ENCODE measurements around the gene CARS2. TPM values are rescaled to one million over a fixed set of nuclear protein-coding genes. Genes with fewer than 3 reads are reported as not detected.

Gene CARS2
- total RNA-seq, 6 experiments from 2014 or later, result 22.0 to 53.2 (median 27.3) TPM

DNA sequence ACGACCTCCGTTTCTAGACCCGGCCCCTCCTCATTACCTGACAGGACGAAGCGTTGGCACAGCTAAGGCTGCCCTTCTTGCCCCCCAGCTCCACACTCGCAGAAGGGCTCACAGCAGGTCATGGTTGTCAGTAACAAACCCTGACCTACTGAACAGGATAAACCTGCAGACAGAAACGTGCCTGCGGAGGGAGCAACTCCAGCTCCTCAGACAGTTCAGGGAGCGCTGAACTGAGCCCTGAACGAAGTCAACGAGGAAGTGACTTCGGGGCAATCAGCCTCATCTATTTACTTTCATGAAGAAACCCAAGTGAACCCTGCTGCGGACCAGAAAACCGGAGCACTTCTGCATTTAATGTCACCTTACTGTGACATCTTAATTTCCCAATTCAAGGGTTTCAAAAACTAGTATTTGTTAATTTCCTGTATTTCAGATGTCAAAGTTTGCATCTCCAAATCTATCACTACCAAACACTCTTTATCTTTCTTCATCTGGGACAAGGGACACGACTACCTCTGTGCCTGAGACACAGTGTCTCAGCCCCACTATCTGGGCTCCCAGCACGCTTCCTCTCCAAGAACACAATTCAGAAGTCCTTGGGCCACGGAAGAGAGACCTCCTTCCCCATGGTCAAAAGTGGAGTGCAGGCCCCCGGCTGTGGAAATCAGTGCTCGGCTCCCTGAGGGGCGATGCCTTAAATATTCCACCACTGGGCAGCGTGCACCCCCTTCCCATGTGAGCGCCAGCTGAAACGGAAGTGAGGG lies 40.2 kb downstream of the CARS2 start:
- ATAC-seq, result peak; percentile 55 to 74 (median 62)
- WGBS (ENCODE audit: insufficient coverage, low coverage, low lambda C conversion rate, missing lambda C conversion rate), result 76% methylated on average over 22 of the region's 23 CpGs
- Histone ChIP-seq H3K27ac (peak overlapping the region in 2 of 3 donors; percentile 23 to 40), H3K4me3 (no peak overlapping the region), H3K36me3 (peaks cover 0 to 36% (median 8%) of the 10 kb centered on the region in 4 donors), H3K27me3 (no peaks in the 10 kb centered on the region), H3K9me3 (no peaks in the 10 kb centered on the region), H3K4me1 (no peaks in the 10 kb centered on the region)
- intact Hi-C loops (cut with DNase I), result no loop called here
- no peak for TF ChIP-seq POLR2A (IDR thresholded peaks at IDR 0.05)
- TF ChIP-seq, protein P1, sequence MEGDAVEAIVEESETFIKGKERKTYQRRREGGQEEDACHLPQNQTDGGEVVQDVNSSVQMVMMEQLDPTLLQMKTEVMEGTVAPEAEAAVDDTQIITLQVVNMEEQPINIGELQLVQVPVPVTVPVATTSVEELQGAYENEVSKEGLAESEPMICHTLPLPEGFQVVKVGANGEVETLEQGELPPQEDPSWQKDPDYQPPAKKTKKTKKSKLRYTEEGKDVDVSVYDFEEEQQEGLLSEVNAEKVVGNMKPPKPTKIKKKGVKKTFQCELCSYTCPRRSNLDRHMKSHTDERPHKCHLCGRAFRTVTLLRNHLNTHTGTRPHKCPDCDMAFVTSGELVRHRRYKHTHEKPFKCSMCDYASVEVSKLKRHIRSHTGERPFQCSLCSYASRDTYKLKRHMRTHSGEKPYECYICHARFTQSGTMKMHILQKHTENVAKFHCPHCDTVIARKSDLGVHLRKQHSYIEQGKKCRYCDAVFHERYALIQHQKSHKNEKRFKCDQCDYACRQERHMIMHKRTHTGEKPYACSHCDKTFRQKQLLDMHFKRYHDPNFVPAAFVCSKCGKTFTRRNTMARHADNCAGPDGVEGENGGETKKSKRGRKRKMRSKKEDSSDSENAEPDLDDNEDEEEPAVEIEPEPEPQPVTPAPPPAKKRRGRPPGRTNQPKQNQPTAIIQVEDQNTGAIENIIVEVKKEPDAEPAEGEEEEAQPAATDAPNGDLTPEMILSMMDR (IDR thresholded peaks at IDR 0.05), result no peak
- no peak for DNase-seq

DNA sequence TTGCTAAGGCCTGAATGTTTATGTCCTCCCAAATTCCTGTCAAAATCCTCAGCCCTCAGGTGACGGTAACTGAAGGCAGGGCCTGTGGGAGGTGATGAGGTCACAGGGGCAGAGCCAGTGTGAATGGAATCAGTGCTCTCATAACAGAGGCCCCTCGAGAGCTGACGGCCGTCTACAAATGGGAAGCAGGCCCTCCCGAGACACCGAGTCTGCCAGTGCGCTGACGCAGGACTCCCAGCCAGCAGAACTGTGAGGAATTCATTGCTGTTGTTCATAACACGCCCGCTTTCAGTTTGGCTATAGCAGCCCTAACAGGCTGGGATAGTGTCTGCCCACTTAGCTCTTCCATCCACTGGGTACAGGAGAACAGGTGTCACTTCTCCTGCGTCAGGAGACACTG lies 41.2 kb downstream of the CARS2 start:
- ATAC-seq (peak; percentile 38 to 75 (median 53)), DNase-seq (no peak)
- no peaks in the 10 kb centered on the region for H3K4me1 ChIP-seq
- H3K27ac ChIP-seq, result peak overlapping the region in 1 of 3 donors; percentile 40
- H3K36me3 ChIP-seq, result peaks cover 0 to 29% (median 8%) of the 10 kb centered on the region in 4 donors
- intact Hi-C loops (cut with DNase I), result no loop called here
- no peaks in the 10 kb centered on the region for H3K9me3 ChIP-seq
- TF ChIP-seq POLR2A (IDR thresholded peaks at IDR 0.05), result no peak
- TF ChIP-seq, protein P1 (IDR thresholded peaks at IDR 0.05), result no peak
- H3K4me3 ChIP-seq, result no peak overlapping the region
- H3K27me3 ChIP-seq, result no peaks in the 10 kb centered on the region
- 98% methylated on average over 7 of the region's 11 CpGs for WGBS (ENCODE audit: insufficient coverage, low coverage, low lambda C conversion rate, missing lambda C conversion rate)

DNA sequence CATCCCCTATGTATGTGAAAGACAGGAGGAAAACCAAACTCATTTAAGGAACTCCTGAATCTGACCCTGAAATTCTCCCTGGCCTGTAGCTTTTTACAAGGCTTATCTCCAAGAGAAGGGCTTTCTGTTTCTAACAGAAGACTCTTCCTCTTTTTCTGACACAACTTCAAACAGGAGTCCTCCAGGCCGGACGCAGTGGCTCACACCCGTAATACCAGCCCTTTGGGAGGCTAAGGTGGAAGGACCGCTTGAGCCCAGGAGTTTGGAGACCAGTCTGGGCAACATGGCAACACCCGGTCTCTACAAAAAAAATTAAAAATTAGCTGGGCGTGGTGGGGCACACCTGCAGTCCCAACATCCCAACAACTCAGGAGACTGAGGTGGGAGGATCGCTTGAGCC lies 41.9 kb downstream of the CARS2 start:
- no peak overlapping the region for H3K4me3 ChIP-seq
- 90% methylated on average over 5 of the region's 7 CpGs for WGBS (ENCODE audit: insufficient coverage, low coverage, low lambda C conversion rate, missing lambda C conversion rate)
- H3K27ac ChIP-seq, result no peak overlapping the region
- H3K36me3 ChIP-seq, result peaks cover 0 to 28% (median 8%) of the 10 kb centered on the region in 4 donors
- H3K9me3 ChIP-seq, result no peaks in the 10 kb centered on the region
- H3K4me1 ChIP-seq, result no peaks in the 10 kb centered on the region
- H3K27me3 ChIP-seq, result no peaks in the 10 kb centered on the region
- DNase-seq, result no peak
- no peak for TF ChIP-seq POLR2A (IDR thresholded peaks at IDR 0.05)
- TF ChIP-seq, protein P1 (IDR thresholded peaks at IDR 0.05), result no peak
- peak in 3 of 4 donors; percentile 19 to 53 (median 43) for ATAC-seq
- intact Hi-C loops (cut with DNase I), result no loop called here

DNA sequence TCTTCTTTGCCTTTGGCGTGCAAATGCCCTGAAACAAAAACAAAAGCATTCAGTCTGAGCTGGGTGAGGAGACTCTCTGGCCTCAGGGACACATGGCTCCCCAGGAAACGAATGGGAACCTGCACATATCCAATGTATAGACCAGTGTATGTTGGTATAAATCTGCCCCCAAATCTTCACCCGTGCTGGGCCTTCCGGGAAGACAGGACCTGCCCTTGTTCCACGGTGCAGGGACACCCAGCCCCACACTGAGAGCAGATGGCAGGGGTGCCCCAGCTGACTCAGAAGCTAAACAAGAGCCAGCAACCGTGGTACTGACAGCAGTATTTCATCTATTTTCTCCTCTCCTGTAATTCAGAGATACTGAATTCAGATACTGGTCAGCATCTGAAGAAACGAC lies 42.4 kb downstream of the CARS2 start:
- Histone ChIP-seq H3K36me3 (peaks cover 0 to 28% (median 8%) of the 10 kb centered on the region in 4 donors), H3K27me3 (no peaks in the 10 kb centered on the region), H3K27ac (no peak overlapping the region), H3K4me1 (no peaks in the 10 kb centered on the region), H3K9me3 (no peaks in the 10 kb centered on the region), H3K4me3 (no peak overlapping the region)
- 83% methylated on average over 4 of the region's 7 CpGs for WGBS (ENCODE audit: insufficient coverage, low coverage, low lambda C conversion rate, missing lambda C conversion rate)
- TF ChIP-seq POLR2A (IDR thresholded peaks at IDR 0.05), result no peak
- TF ChIP-seq, protein P1 (IDR thresholded peaks at IDR 0.05), result no peak
- DNase-seq, result no peak
- intact Hi-C loops (cut with DNase I), result no loop called here
- ATAC-seq, result no peak
